ENCODE measurements around the gene HS3ST1. TPM values are rescaled to one million over a fixed set of nuclear protein-coding genes. Genes with fewer than 3 reads are reported as not detected.

Gene HS3ST1
- total RNA-seq, 1 experiment from 2014 or later: not detected

DNA sequence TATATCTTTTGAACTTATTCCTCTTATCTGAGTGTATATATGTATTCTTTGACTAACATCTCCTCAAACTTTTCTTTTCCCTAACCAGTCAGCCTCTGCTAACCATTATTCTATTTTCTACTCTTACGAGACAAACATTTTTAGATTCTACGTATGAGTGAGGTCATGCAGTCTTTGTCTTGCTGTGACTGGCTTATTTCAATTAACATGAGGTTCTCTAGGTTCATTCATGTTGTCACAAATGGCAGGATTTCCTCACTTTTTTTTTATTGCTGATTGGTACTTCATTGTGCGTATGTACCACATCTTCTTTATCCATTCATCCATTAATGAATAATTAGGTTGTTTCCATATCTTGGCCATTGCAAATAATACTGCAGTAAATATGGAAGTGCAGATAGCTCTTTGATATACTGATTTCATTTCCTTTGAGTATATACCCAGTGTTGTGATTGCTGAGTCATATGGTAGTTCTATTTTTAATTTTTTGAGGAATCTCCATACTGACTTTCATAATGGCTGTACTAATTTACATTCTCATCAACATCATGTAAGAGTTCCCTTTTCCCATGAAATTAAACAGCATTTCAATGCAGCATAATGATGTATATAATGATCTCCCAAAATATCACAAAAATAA lies 80.1 kb downstream of the HS3ST1 start:
- TF ChIP-seq EZH2 (IDR thresholded peaks at IDR 0.05; ENCODE audit: borderline replicate concordance, low read depth, low read length, poor library complexity, severe bottlenecking): no peak
- TF ChIP-seq, protein P1, sequence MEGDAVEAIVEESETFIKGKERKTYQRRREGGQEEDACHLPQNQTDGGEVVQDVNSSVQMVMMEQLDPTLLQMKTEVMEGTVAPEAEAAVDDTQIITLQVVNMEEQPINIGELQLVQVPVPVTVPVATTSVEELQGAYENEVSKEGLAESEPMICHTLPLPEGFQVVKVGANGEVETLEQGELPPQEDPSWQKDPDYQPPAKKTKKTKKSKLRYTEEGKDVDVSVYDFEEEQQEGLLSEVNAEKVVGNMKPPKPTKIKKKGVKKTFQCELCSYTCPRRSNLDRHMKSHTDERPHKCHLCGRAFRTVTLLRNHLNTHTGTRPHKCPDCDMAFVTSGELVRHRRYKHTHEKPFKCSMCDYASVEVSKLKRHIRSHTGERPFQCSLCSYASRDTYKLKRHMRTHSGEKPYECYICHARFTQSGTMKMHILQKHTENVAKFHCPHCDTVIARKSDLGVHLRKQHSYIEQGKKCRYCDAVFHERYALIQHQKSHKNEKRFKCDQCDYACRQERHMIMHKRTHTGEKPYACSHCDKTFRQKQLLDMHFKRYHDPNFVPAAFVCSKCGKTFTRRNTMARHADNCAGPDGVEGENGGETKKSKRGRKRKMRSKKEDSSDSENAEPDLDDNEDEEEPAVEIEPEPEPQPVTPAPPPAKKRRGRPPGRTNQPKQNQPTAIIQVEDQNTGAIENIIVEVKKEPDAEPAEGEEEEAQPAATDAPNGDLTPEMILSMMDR (conservative IDR thresholded peaks at IDR 0.05; ENCODE audit: low read depth, low read length): no peak

DNA sequence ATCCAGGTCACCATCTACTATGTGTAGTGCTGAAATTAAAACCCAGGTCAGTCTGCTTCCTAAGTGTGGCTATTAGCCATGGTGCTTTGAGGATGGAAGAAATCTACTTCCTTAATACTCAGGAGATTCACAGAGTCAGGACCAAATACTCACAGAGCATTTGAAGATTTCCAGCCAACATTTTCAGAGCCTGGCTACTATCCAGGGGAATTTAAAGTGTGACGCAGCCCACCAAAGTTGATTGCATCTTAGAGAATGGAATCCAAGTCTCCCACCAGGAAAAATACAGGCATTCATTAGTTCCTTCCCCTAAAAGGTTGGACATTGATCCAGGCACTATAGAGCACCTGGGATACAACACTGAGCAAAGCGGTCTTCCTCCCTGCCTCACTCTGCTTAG lies 83.8 kb downstream of the HS3ST1 start:
- Histone ChIP-seq H3K4me3 (ENCODE audit: low read depth, low read length, poor library complexity, severe bottlenecking) (no peak overlapping the region), H3K27me3 (replicated peaks; ENCODE audit: insufficient read depth, low read depth, low read length, poor library complexity) (no peaks in the 10 kb centered on the region), H3K9me3 (ENCODE audit: low read depth, low read length, poor library complexity, severe bottlenecking) (peaks cover 33% of the 10 kb centered on the region), H3K4me1 (ENCODE audit: insufficient read depth, low read length, poor library complexity, severe bottlenecking) (no peaks in the 10 kb centered on the region), H3K36me3 (ENCODE audit: insufficient read depth, low read length, poor library complexity, severe bottlenecking) (no peaks in the 10 kb centered on the region), H3K27ac (ENCODE audit: low read depth, low read length, poor library complexity, severe bottlenecking) (no peak overlapping the region)
- no TSS peak for BruUV-seq (replicated peaks)
- no peak for DNase-seq (ENCODE audit: low spot score)
- intact Hi-C loops (cut with micrococcal nuclease; ENCODE audit: unreplicated experiment): no loop called here
- ChIA-PET CTCF (no interaction called here), POLR2A (ENCODE audit: low non-redundant PET) (no interaction called here)
- TF ChIP-seq EZH2 (IDR thresholded peaks at IDR 0.05; ENCODE audit: borderline replicate concordance, low read depth, low read length, poor library complexity, severe bottlenecking): no peak
- TF ChIP-seq, protein P1 (conservative IDR thresholded peaks at IDR 0.05; ENCODE audit: low read depth, low read length): no peak

More for the DNA sequence above, 80.1 kb downstream of the HS3ST1 start:
- H3K4me1 ChIP-seq (ENCODE audit: insufficient read depth, low read length, poor library complexity, severe bottlenecking): no peaks in the 10 kb centered on the region
- H3K27ac ChIP-seq (ENCODE audit: low read depth, low read length, poor library complexity, severe bottlenecking): no peak overlapping the region
- ChIA-PET POLR2A (ENCODE audit: low non-redundant PET) (no interaction called here), CTCF (no interaction called here)
- intact Hi-C loops (cut with micrococcal nuclease; ENCODE audit: unreplicated experiment): no loop called here
- H3K36me3 ChIP-seq (ENCODE audit: insufficient read depth, low read length, poor library complexity, severe bottlenecking): no peaks in the 10 kb centered on the region
- H3K9me3 ChIP-seq (ENCODE audit: low read depth, low read length, poor library complexity, severe bottlenecking): peaks cover 22% of the 10 kb centered on the region
- no TSS peak for BruUV-seq (replicated peaks)
- no peak overlapping the region for H3K4me3 ChIP-seq (ENCODE audit: low read depth, low read length, poor library complexity, severe bottlenecking)
- DNase-seq (ENCODE audit: low spot score): no peak
- H3K27me3 ChIP-seq (replicated peaks; ENCODE audit: insufficient read depth, low read depth, low read length, poor library complexity): no peaks in the 10 kb centered on the region

DNA sequence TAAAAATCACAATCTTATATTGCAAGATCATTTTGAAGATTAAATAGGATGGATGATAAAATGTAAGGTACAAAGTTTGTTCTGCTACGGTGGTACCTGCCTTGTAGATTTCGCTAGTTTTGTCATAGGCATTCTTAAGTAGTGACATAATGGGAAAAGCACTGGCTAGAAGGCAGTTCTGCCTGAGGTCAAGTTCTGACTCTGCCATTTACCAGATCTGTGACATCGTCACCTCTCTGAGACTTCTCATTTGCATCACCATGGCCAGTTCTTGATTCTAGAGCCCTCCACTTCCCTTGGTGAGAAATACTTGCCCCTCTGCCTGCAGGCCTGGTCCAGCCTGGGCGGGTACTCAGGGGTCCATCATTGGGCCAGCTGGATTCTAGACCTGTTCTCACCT lies 85.2 kb downstream of the HS3ST1 start:
- peaks cover 36% of the 10 kb centered on the region for H3K9me3 ChIP-seq (ENCODE audit: low read depth, low read length, poor library complexity, severe bottlenecking)
- no peaks in the 10 kb centered on the region for H3K27me3 ChIP-seq (replicated peaks; ENCODE audit: insufficient read depth, low read depth, low read length, poor library complexity)
- no peak overlapping the region for H3K4me3 ChIP-seq (ENCODE audit: low read depth, low read length, poor library complexity, severe bottlenecking)
- POLR2A ChIA-PET (ENCODE audit: low non-redundant PET): no interaction called here
- CTCF ChIA-PET: no interaction called here
- H3K36me3 ChIP-seq (ENCODE audit: insufficient read depth, low read length, poor library complexity, severe bottlenecking): no peaks in the 10 kb centered on the region
- no peak for DNase-seq (ENCODE audit: low spot score)
- no peaks in the 10 kb centered on the region for H3K4me1 ChIP-seq (ENCODE audit: insufficient read depth, low read length, poor library complexity, severe bottlenecking)
- H3K27ac ChIP-seq (ENCODE audit: low read depth, low read length, poor library complexity, severe bottlenecking): no peak overlapping the region
- no TSS peak for BruUV-seq (replicated peaks)
- intact Hi-C loops (cut with micrococcal nuclease; ENCODE audit: unreplicated experiment): no loop called here
- no peak for TF ChIP-seq EZH2 (IDR thresholded peaks at IDR 0.05; ENCODE audit: borderline replicate concordance, low read depth, low read length, poor library complexity, severe bottlenecking)
- TF ChIP-seq, protein P1 (conservative IDR thresholded peaks at IDR 0.05; ENCODE audit: low read depth, low read length): no peak

Small RNA genes within 50 kb of the gene (microRNA-seq; reads per million reads assigned to microRNA genes)
- gene MIR572: not detected

Data from A673 (cell line).